Measurements from ENCODE around the gene FAM222B.
"Not testable (repeated sequence)": the region's sequence is repeated elsewhere in the genome, so short reads cannot be mapped to it uniquely, and the experiment has no call there.

The FAM222B gene

GRCh38 chr17:28842282-28843012 is at the start of gene FAM222B:
Gene FAM222B (minus strand): TSS chr17:28842790. CDS start chr17:28766667, 76,123 bp downstream.
- DNase-seq = peak; percentile 79

GRCh38 chr17:28892024-28892423 is 49.4 kb upstream of the FAM222B start:
- no peak for DNase-seq

- no peak for DNase-seq
These were observed 48.6 kb upstream of the FAM222B start for GRCh38 chr17:28891201-28891600.

- DNase-seq = no peak
These were observed 47.4 kb upstream of the FAM222B start for GRCh38 chr17:28889996-28890395.

GRCh38 chr17:28888832-28889231 is 46.2 kb upstream of the FAM222B start:
- DNase-seq = no peak

GRCh38 chr17:28887871-28888471 is 45.4 kb upstream of the FAM222B start:
- DNase-seq = no peak

GRCh38 chr17:28885951-28886350 is 43.4 kb upstream of the FAM222B start:
- no peak for DNase-seq

- DNase-seq = no peak
These were observed 42.8 kb upstream of the FAM222B start for GRCh38 chr17:28885363-28885762.

- DNase-seq = no peak
These were observed 41.5 kb upstream of the FAM222B start for GRCh38 chr17:28883967-28884702.

- DNase-seq = no peak
These were observed 39.7 kb upstream of the FAM222B start for GRCh38 chr17:28882154-28882895.

DNA sequence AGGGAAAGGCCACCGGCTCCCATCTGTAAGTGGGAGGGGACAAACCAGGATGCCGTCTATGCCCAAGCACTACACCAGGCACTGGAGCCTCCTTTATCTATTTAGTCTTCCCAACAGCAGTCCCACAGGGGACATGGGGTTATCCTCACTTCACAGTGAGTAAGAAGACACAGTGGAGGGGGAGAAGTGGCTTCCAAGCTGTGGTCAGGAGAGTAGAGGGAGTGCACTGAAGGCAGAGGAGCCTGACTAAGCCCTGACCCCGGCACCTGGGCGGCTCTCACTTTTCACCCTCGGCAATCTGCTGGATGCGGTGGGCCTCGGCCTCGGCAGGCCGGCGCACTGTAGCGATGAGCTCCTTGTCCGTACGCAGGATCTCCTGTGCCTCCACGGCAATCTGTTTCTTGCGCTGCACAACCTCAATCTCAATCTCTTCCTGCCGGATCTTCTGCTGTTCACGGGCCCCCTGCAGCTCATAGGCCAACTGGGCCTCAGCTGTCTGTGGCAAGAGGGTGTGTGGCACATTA is 39.0 kb upstream of the FAM222B start:
- DNase-seq = no peak

DNA sequence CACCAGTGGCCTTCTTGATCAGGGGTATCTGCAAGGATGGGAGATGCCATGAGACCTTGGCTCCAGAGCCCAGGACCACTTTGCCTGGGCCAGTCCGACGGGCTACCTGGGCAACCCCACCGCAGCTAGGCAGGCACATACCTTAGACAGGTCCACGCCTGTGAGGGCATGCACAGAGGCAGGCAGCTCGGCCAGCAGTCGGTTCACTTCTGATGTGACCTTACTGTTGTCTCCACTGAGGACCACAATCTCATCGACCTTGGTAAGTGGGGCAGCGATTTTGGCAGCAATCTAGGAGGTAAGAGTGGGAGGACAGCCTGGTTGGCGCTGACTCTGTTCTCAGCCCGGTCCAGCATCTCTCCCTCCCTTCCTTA is 38.0 kb upstream of the FAM222B start:
- no peak for DNase-seq

DNA sequence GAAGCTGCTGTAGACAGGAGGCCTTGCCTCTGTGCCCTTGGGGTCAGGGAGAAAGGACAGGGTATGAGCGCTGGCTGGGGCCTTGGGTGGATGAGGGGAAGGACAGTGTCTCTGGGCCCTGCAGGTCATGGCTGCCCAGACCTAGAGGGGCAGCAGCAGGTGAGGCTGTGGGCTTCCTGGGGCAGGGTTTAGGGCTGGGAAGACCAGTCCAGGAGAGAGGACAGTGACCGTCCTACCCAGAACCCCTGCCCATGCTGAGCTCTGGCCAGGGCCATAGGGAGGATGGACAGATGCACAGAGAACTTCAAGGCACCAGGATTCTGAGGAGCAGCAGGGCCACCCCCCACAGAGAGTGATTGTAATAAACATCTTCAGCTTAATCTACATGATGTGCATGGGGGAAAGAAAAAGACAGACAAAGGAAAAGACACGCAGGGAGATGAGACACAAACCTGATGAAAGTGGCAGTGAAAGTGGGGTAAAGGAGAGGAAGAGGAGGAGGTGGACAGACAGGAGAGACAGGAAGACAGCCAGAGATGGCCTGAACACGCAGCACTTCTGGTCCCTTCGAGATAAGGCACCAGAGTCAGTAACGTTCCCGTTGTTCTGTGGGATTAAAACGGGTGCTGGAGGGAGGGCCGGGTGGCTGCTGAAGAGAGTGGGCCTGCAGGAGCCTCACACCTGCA is 37.4 kb upstream of the FAM222B start:
- DNase-seq = no peak

DNA sequence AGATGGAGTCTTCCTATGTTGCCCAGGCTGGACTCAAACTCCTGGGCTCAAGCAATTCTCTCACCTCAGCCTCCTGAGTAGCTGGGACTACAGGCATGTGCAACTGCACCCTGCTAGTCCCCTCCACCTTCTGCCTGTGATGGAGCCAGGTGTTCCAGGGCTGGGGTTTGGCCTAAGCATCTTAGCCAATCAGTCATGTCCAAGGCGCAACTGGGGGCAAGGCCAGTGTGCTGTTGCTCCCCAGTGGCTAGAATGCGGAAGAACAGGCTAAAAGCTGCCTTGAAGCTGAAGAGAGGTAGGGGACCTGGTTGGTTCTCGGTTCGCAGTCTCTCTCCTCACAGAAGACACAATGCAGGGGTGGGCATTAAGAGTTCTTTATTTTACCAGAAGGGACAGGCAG is 36.4 kb upstream of the FAM222B start:
- DNase-seq = no peak

DNA sequence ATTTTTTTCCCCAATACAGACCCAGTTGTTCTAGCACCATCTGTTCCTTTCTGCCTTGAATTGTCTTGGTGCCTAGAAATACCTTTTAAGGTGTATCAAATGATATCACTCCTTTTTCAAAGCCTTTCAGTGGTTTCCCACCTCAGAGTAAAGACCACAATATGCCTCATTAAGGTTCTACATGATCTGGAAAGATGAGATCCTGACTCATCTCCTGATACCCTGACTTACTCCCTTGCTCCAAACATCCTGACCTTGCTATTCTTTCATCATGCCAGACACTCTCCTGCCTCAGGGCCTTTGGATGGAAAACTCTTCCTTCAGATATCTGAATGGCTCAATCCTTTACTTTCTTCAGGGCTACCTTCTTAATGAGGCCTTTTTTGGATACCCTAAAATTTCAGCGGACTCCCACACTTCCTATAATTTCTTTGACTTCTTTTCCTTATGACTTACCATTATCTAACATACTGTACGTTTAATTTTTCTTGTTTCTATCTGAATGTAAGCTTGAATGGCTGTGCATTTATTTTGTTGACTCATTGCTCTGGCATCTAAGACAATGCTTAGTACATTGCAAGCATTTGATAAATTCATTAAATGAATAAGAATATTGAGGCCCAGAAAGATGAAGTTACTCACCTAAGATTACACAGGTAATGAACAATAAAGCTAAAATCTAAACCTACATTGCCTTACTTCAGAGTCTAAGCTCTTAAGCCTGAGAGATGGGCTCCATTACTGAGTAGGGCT is 35.7 kb upstream of the FAM222B start:
- DNase-seq = no peak

DNA sequence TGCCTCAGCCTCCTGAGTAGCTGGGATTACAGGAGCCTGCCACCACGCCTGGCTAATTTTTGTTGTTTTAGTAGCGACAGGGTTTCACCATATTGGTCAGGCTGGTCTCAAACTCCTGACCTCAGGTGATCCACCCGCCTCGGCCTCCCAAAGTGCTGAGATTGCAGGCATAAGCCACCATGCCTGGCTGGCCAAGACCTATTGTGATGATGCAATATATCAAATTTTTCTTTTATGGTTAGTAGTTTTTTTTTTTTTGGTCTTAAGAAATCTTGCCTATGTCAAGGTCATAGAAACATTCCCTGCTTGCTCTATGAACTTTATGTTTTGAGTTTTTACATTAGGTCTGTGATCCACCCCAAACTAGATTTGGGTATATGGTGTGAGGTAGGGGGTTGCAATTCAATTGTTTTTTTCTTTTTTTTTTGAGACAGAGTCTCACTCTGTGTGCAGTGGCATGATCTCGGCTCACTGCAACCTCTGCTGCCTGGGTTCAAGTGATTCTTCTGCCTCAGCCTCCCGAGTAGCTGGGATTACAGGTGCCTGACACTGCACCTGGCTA is 34.6 kb upstream of the FAM222B start:
- DNase-seq = not testable (repeated sequence)

DNA sequence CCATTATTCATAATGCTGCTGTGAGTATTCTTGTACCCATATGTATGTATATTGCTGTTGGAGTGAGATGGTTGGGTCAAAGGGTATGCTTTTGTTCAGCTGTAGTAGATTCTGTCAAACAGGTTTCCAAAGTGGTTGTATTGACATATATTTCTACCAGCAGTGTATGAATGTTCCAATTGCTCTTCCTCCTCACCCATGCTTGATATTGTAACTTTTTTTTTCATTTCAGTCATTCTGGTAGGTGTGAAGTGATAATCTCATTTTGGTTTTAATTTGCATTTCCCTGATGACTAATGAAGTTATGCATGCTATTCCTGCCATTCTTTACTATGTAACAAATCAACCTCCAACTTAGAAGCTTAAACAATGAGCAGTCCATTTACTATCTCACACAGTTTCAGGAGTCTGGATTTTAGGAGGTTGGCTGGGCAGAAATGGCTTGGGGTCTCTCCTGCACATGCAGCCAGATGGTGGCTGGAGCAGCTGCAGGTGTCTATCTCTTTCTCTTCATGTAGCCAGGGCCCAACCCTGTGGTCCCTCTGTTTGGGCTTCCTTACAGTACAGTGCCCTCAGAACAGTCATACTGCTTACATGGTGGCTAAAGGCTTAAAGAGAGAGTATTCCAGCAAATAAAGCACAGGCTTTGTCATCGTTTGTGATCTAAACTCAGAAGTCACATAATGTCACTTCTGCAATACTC is 33.4 kb upstream of the FAM222B start:
- DNase-seq = no peak

DNA sequence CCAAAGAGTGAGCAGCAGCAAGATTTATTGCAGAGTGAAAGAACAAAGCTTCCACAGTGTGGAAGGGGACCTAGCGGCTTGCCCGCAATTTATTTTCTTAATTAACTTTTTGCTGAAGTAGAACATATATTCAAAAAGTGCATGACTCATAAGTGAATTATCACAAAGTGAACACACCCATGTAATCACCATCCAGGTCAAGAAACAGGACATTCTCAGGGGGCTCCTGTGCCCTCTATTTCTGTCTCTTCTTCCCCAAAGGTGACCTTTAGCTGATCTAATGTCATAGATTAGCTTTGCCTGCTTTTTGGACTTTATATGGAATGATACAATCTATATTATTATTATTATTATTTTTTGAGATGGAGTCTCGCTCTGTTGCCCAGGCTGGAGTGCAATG is 32.2 kb upstream of the FAM222B start:
- DNase-seq = no peak

GRCh38 chr17:28873839-28874238 is 31.2 kb upstream of the FAM222B start:
- DNase-seq = no peak

- peak; percentile 21 for DNase-seq
These were observed 28.5 kb upstream of the FAM222B start for GRCh38 chr17:28871056-28871579.
